BLaER1 treated with 17β-estradiol and CSF1 and Interleukin-3, amounts not matched to agents 10 nM and 100 nM (cell line): Measurements from ENCODE around the gene RASAL1.
A peak's percentile ranks its signal among the peaks of the same experiment; 100 is the strongest.

Experiments
- H3K27ac ChIP-seq, 11 experiments: shearing (Covaris generic); formaldehyde crosslinking; 2 replicates each; pipeline ENCODE4 v1.8.1; 2022
- H3K27me3 ChIP-seq, 11 experiments: shearing (Covaris generic); formaldehyde crosslinking; 2 replicates each; pipeline ENCODE4 v1.8.1; 2022
- H3K36me3 ChIP-seq, 11 experiments: shearing (Covaris generic); formaldehyde crosslinking; 2 replicates each; pipeline ENCODE4 v1.8.1; 2022
- H3K4me1 ChIP-seq, 10 experiments: shearing (Covaris generic); formaldehyde crosslinking; 2 replicates each; pipeline ENCODE4 v1.8.1; 2022
- H3K4me2 ChIP-seq, 11 experiments: shearing (Covaris generic); formaldehyde crosslinking; 2 replicates each; pipeline ENCODE4 v1.8.1; 2022
- H3K4me3 ChIP-seq, 10 experiments: shearing (Covaris generic); formaldehyde crosslinking; 2 replicates each; pipeline ENCODE4 v1.8.1; 2022
- H3K9ac ChIP-seq, 11 experiments: shearing (Covaris generic); formaldehyde crosslinking; 2 replicates each; pipeline ENCODE4 v1.8.1; 2022
- H3K9me3 ChIP-seq, 11 experiments: shearing (Covaris generic); formaldehyde crosslinking; replicated peaks in 1 of 11; 2 replicates each; pipeline ENCODE4 v1.8.1; 2022
- H4K20me1 ChIP-seq, 11 experiments: shearing (Covaris generic); formaldehyde crosslinking; 2 replicates each; pipeline ENCODE4 v1.8.1; 2022
- Cebpa-rat ChIP-seq, 11 experiments: shearing (Covaris generic); IDR thresholded peaks; 2 replicates each; pipeline ENCODE4 v1.8.1; 2022

Gene RASAL1

DNA sequence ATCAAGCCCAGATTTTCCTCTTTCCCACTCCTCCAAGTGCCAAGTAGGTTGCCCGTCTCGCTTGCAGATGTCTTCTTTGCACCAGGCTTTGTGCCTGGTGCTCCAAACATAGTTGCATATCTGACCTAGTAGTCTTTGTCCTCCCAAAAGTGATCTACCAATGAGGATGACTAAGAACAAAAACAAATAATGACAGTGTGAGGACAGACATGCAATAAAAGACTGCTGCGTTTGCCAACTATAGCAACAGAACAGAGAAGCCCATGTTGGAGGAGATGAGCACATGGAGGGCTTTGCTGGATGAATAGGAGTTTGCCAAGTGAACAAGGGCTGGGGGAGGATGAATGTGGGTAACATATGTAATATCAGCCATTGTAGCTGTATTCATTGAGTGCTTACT, 63.4 kb downstream of the RASAL1 start:
- peak overlapping the region in 2 of 11 experiments; percentile 9 to 65; a peak in 1 of 22 replicates for H3K27ac ChIP-seq
- 0 out of 22 replicates have a peak, but pooled peaks cover 0 to 2% (median 0%) of the 10 kb centered on the region in 11 experiments for H3K27me3 ChIP-seq
- H3K4me2 ChIP-seq, result peak overlapping the region in 9 of 11 experiments; percentile 57 to 98 (median 76); a peak in 14 of 22 replicates
- no peak overlapping the region for H3K9ac ChIP-seq
- no peak overlapping the region for H3K4me3 ChIP-seq
- H3K4me1 ChIP-seq, result peaks cover 67 to 100% (median 80%) of the 10 kb centered on the region in 10 experiments
- H3K36me3 ChIP-seq, result no peaks in the 10 kb centered on the region
- TF ChIP-seq Cebpa-rat (IDR thresholded peaks at IDR 0.05), result no peak
- H4K20me1 ChIP-seq, result peaks cover 0 to 72% (median 18%) of the 10 kb centered on the region in 11 experiments; a peak in 14 of 22 replicates
- H3K9me3 ChIP-seq, result no peaks in the 10 kb centered on the region

DNA sequence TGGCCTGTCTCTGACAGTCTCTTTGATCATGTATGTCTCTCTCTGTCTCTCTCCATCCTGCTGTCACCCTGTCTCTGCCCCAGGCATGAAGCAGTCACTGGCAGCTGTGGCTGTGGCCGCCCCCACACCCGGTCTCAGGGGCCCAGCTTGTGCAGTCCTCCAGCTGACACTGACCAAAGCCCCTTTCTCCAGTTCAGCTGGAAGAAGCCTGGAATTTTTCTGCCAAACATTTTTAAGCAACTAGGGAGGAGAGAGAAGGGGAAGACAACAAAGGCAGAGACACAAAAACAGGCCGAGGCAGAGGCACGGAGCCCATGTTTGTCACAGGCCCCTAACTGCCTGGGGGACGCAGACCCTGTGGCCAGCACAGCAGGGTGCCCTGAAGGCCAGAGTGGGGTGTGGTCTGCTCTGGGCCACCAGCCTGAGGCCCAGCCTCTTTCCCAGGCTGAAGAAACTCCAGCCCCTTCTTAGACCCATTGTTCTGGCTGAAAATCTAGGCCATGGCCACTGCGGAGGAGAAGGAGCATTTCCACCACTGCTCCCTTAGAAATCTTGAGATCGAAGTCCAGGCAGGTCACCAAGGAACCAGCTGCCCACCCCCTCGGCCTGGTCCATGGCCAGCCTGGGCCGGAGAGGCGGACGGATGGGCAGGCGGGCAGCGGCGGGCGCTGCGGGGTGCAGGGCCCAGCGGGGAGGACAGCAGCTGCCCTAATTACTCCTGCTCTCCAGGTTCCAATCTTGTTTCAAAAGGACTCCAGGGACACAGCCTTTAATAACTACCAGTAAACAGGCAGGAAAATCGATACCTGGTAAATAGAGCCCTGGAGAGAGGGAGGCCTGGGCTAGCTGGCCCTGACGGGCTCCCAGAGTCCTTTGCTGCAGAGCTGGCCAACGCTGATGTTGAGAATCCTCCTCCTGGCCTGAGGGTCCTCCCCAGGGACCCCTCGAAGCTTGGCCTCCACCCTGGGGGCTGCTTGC, 64.1 kb downstream of the RASAL1 start:
- Histone ChIP-seq H3K9ac (peak overlapping the region in 4 of 11 experiments; percentile 25 to 66 (median 46); a peak in 4 of 22 replicates), H3K27ac (peak overlapping the region in 6 of 11 experiments; percentile 9 to 67 (median 56); a peak in 7 of 22 replicates), H3K4me2 (peak overlapping the region; percentile 57 to 98 (median 71); a peak in 20 of 22 replicates), H3K36me3 (0 out of 22 replicates have a peak, but pooled peaks cover 0 to 3% (median 0%) of the 10 kb centered on the region in 11 experiments), H4K20me1 (peaks cover 0 to 79% (median 18%) of the 10 kb centered on the region in 11 experiments; a peak in 14 of 22 replicates), H3K9me3 (no peaks in the 10 kb centered on the region), H3K27me3 (no peaks in the 10 kb centered on the region), H3K4me3 (peak overlapping the region in 3 of 10 experiments; percentile 27 to 41 (median 37); a peak in 3 of 20 replicates), H3K4me1 (peaks cover 67 to 100% (median 83%) of the 10 kb centered on the region in 10 experiments)
- no peak for TF ChIP-seq Cebpa-rat (IDR thresholded peaks at IDR 0.05)

DNA sequence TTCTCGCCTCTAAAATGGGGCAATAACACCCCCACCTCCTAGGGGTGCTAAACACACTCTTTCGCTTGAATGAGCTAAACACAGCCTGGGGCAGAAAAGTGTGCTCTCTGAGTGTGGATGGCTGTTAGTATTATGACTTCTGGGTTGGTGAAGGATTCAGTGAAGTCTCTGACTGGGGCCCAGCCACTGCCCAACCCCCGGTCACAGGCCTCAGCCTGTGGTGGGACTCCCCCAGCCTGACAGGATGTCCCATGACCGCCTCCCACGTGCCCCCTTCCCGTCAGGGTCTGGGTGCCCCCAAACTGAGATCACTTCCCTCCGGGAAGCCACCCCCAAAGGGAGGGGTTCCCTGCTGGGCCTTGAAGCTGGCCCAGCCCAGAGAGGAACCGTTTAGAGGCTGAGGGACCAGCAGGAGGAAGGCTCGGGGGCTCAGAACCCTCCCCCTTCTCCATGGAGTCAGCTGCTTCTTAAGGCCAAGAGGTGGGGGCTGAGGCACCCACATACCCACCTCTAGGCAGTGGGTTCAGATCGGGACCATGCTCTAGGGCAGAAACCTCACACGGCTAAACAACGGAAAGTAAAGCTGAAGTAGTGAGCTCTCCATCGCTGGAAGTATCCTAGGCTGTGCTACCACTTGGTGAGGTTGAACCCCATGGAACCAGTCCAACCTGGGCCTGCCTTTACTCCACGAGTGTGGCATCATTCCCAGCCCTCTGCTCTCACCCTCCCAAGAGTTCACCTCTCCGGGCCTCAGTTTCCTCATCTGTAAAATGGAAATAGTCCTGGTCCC, 65.2 kb downstream of the RASAL1 start:
- peak overlapping the region in 3 of 10 experiments; percentile 27 to 41 (median 37); a peak in 5 of 20 replicates for H3K4me3 ChIP-seq
- no peaks in the 10 kb centered on the region for H3K27me3 ChIP-seq
- peak overlapping the region in 8 of 11 experiments; percentile 0 to 72 (median 47); a peak in 11 of 22 replicates for H3K9ac ChIP-seq
- peaks cover 64 to 97% (median 80%) of the 10 kb centered on the region in 10 experiments for H3K4me1 ChIP-seq
- H3K36me3 ChIP-seq, result 0 out of 22 replicates have a peak, but pooled peaks cover 0 to 3% (median 0%) of the 10 kb centered on the region in 11 experiments
- no peaks in the 10 kb centered on the region for H3K9me3 ChIP-seq
- peak overlapping the region; percentile 57 to 98 (median 71) for H3K4me2 ChIP-seq
- H3K27ac ChIP-seq, result peak overlapping the region in 8 of 11 experiments; percentile 18 to 67 (median 50); a peak in 9 of 22 replicates
- no peak for TF ChIP-seq Cebpa-rat (IDR thresholded peaks at IDR 0.05)
- H4K20me1 ChIP-seq, result peaks cover 0 to 85% (median 23%) of the 10 kb centered on the region in 11 experiments; a peak in 17 of 22 replicates

DNA sequence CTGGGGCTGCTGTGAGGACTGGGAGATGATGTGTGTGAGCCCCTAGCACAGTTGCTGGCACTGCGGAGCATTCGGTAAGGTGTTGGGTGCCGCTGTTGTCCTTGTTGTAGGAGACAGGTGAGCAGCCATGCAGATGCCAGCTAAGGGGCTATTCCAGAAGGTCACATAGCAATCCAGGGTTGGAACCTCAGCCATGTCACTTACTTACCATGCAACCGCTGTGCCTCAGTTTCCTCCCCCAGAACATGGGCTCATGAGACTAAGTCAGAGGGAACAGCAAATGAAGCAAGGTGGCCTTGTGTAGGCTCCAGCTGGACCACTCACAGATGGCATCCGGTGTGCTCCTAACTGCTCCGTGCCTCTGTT, 65.8 kb downstream of the RASAL1 start:
- Histone ChIP-seq H3K4me3 (peak overlapping the region in 3 of 10 experiments; percentile 27 to 41 (median 37); a peak in 4 of 20 replicates), H3K27me3 (no peaks in the 10 kb centered on the region), H3K27ac (peak overlapping the region in 6 of 11 experiments; percentile 31 to 67 (median 62); a peak in 8 of 22 replicates), H3K9me3 (no peaks in the 10 kb centered on the region), H4K20me1 (peaks cover 4 to 85% (median 29%) of the 10 kb centered on the region in 11 experiments; a peak in 18 of 22 replicates), H3K4me2 (peak overlapping the region; percentile 57 to 98 (median 71)), H3K9ac (peak overlapping the region in 7 of 11 experiments; percentile 9 to 72 (median 54); a peak in 9 of 22 replicates), H3K36me3 (0 out of 22 replicates have a peak, but pooled peaks cover 0 to 3% (median 0%) of the 10 kb centered on the region in 11 experiments), H3K4me1 (peaks cover 64 to 97% (median 80%) of the 10 kb centered on the region in 10 experiments)
- no peak for TF ChIP-seq Cebpa-rat (IDR thresholded peaks at IDR 0.05)

DNA sequence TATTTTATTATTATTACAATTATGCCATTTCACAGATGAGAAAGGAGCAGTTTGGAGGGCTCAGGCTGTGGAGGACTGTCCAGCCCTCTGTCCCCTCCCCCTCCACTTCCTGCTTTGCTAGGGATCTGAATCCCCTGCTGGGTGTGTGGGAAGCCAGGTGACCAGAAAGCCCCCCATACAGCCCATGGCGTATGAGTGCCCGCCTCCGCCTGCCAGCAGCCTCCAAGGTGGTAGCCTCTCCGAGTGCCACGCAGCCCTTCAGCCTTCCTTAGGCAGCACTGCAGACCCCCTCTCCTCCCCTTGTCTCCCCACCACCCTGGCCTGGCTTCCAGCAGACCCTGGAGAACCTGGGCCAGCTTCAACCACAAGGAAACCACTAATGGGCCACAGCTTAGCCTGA, 66.4 kb downstream of the RASAL1 start:
- Histone ChIP-seq H3K4me1 (peaks cover 65 to 97% (median 80%) of the 10 kb centered on the region in 10 experiments), H4K20me1 (peaks cover 5 to 87% (median 35%) of the 10 kb centered on the region in 11 experiments; a peak in 20 of 22 replicates)

DNA sequence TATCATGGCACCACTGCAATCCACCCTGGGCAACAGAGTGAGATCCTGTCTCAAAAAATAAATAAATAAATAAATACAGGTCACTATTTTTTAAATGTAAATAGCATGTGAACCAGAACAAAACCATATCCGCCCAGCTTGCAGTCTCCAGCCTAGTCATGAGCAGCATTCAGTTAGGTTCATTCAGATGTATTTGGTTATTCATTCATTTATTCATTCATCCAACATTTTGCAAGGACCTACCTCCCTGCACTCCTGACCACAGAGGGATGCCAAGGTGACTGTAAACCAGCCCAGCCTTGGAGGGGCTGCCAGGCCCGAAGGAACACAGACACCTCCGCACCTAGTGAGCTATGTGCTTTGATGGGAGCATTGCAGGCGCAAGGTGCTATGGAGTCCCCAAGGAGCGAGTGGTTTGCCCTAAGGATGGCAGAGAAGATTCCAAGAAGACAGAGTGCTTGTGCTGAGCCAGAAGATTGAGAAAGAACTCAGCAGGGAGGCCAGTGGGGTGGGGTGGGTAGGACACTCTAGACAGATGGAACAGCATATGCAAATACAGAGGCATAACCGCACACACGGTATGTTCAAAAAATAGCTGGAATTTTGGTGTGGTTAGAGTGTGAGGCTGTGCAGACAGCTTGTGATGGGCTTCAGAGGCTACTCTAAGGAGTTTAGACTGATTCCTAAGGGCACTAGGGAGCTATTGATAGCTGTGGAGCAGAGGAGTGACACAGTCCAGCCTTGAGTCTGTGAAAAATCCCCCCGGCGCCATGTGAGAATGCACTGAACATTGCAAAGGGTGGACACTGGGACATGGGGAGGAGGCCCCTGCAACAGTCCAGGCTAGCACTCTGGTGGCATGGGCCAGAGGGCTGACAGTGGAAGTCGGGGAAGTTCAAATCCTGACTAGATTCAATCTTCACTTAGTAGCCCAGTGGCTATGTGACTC, 67.3 kb downstream of the RASAL1 start:
- peaks cover 66 to 97% (median 83%) of the 10 kb centered on the region in 10 experiments for H3K4me1 ChIP-seq
- H3K27ac ChIP-seq, result peak overlapping the region in 3 of 11 experiments; percentile 65 to 67 (median 66); a peak in 3 of 22 replicates
- H3K9me3 ChIP-seq, result no peaks in the 10 kb centered on the region
- TF ChIP-seq Cebpa-rat (IDR thresholded peaks at IDR 0.05), result no peak
- peaks cover 14 to 93% (median 44%) of the 10 kb centered on the region in 11 experiments; a peak in 20 of 22 replicates for H4K20me1 ChIP-seq
- H3K27me3 ChIP-seq, result no peaks in the 10 kb centered on the region
- H3K36me3 ChIP-seq, result 0 out of 22 replicates have a peak, but pooled peaks cover 0 to 3% (median 0%) of the 10 kb centered on the region in 11 experiments
- H3K4me3 ChIP-seq, result no peak overlapping the region
- H3K4me2 ChIP-seq, result peak overlapping the region in 9 of 11 experiments; percentile 57 to 98 (median 76); a peak in 13 of 22 replicates
- peak overlapping the region in 3 of 11 experiments; percentile 16 to 72 (median 66); a peak in 3 of 22 replicates for H3K9ac ChIP-seq

More for the DNA sequence above, 66.4 kb downstream of the RASAL1 start:
- H3K27me3 ChIP-seq, result no peaks in the 10 kb centered on the region
- H3K36me3 ChIP-seq, result 0 out of 22 replicates have a peak, but pooled peaks cover 0 to 3% (median 0%) of the 10 kb centered on the region in 11 experiments
- peak overlapping the region in 5 of 11 experiments; percentile 43 to 67 (median 65); a peak in 7 of 22 replicates for H3K27ac ChIP-seq
- no peaks in the 10 kb centered on the region for H3K9me3 ChIP-seq
- H3K9ac ChIP-seq, result peak overlapping the region in 4 of 11 experiments; percentile 16 to 72 (median 60); a peak in 7 of 22 replicates
- no peak for TF ChIP-seq Cebpa-rat (IDR thresholded peaks at IDR 0.05)
- H3K4me3 ChIP-seq, result peak overlapping the region in 2 of 10 experiments; percentile 27 to 41; a peak in 4 of 20 replicates
- H3K4me2 ChIP-seq, result peak overlapping the region; percentile 57 to 98 (median 71)
